GM12892 (cell line): Measurements from ENCODE around the gene KLHL26.

Experiments used
- POLR2A ChIP-seq: IDR thresholded peaks from 2 replicates; pipeline ENCODE4 v1.6.1; 2011; ENCODE audit warnings: low read depth, low read length, control low read depth
- TAF1 ChIP-seq: IDR thresholded peaks from 2 replicates; pipeline ENCODE4 v1.6.1; 2011; ENCODE audit warnings: low read depth, mild to moderate bottlenecking, control low read depth, low read length, borderline replicate concordance

DNA sequence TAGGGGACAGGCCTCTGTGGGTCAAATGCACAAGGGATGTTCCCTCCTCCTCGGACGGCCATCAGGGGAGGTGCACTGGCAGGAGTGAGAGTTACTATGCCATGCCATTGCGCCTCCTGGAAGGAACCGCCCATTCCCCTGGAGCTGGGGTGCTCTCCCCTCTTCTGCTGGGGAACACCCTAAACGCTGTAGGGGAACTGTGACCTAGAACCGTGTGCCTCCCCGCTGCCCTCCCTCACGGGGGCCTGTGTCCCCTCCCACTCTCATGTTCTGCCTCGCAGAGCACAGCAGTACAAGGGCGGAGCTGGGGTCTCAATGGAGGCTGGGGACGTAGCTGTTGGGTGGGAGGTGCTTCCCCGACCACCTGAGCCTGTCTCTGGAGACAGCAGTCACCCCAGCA, 29.5 kb downstream of the KLHL26 start:
- TF ChIP-seq POLR2A, result no peak
- TF ChIP-seq TAF1, result no peak
